Activated CD4-positive, alpha-beta T cell treated with anti-CD3 and anti-CD28 coated beads for 1 hour (primary cell): ENCODE results near the gene KLF6.

Source experiments
- DNase-seq: peaks from one replicate; pipeline ENCODE4 v3.0.0-alpha.2; 2020

The KLF6 gene

GRCh38 chr10:3784510-3785250 is at the start of gene KLF6:
TSS of gene KLF6 (minus strand) at chr10:3785209. CDS start at chr10:3785014, 195 bp downstream.
- peak; percentile 44 for DNase-seq

GRCh38 chr10:3834404-3834803 is 49.4 kb upstream of the KLF6 start:
- DNase-seq = no peak

- DNase-seq = no peak
These were observed 48.0 kb upstream of the KLF6 start for GRCh38 chr10:3833046-3833445.

- no peak for DNase-seq
These were observed 47.2 kb upstream of the KLF6 start for GRCh38 chr10:3832022-3832786.

GRCh38 chr10:3831608-3832007 is 46.6 kb upstream of the KLF6 start:
- DNase-seq = no peak

- no peak for DNase-seq
These were observed 45.9 kb upstream of the KLF6 start for GRCh38 chr10:3830946-3831345.

GRCh38 chr10:3829156-3830050 is 44.4 kb upstream of the KLF6 start:
- no peak for DNase-seq

- DNase-seq = no peak
These were observed 43.6 kb upstream of the KLF6 start for GRCh38 chr10:3828404-3829155.

GRCh38 chr10:3827768-3828403 is 42.9 kb upstream of the KLF6 start:
- no peak for DNase-seq

- no peak for DNase-seq
These were observed 42.3 kb upstream of the KLF6 start for GRCh38 chr10:3827266-3827665.

- no peak for DNase-seq
These were observed 40.9 kb upstream of the KLF6 start for GRCh38 chr10:3825862-3826351.

- DNase-seq = no peak
These were observed 40.2 kb upstream of the KLF6 start for GRCh38 chr10:3825244-3825643.

GRCh38 chr10:3822541-3823330 is 37.7 kb upstream of the KLF6 start:
- no peak for DNase-seq

- DNase-seq = no peak
These were observed 35.2 kb upstream of the KLF6 start for GRCh38 chr10:3820255-3820654.

GRCh38 chr10:3816995-3817394 is 32.0 kb upstream of the KLF6 start:
- DNase-seq = no peak

GRCh38 chr10:3814838-3815220 is 29.8 kb upstream of the KLF6 start:
- DNase-seq = no peak

GRCh38 chr10:3813986-3814837 is 29.2 kb upstream of the KLF6 start:
- no peak for DNase-seq

GRCh38 chr10:3813267-3813666 is 28.3 kb upstream of the KLF6 start:
- DNase-seq = no peak

- DNase-seq = no peak
These were observed 27.1 kb upstream of the KLF6 start for GRCh38 chr10:3812141-3812540.

GRCh38 chr10:3811291-3811870 is 26.4 kb upstream of the KLF6 start:
- DNase-seq = no peak
